HG02852 (cell line): ENCODE data around the gene KCNK10.

Experiments used
- ATAC-seq: cut with Tn5 transposase; IDR thresholded peaks from one replicate; pipeline ENCODE4 v1.9.1; 2021; ENCODE audit warnings: mild to moderate bottlenecking, moderate library complexity; ENCODE audit not compliant: unreplicated experiment

The KCNK10 gene

DNA sequence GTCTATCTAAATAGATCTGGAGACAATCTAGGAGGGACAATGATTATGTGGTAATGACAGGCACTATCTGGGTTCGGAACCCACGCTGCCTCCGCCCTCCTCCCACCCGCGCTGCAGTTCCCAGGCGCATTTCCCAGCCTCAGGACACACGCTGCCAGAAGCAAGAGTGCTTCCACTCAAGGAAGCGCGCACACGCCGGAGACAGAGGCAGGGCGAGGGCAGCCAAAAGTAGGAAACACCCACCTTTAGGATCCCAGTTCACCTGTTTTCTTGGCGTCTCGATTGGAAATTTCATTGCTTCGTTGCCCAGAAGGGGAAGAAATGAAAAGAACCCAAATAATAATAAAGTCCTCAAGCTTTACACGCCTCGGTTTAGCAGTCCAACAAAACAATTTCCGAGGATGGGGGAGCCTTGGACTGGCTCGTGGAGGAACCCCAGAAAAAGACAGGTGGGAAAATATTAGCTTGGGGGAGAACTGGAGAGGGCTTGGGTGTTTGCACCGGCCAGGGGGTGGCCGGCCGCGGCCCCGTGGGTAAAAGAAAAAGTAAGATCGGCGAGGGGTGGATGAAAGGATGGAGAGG, 474 bp downstream of the KCNK10 start:
- ATAC-seq = no peak

DNA sequence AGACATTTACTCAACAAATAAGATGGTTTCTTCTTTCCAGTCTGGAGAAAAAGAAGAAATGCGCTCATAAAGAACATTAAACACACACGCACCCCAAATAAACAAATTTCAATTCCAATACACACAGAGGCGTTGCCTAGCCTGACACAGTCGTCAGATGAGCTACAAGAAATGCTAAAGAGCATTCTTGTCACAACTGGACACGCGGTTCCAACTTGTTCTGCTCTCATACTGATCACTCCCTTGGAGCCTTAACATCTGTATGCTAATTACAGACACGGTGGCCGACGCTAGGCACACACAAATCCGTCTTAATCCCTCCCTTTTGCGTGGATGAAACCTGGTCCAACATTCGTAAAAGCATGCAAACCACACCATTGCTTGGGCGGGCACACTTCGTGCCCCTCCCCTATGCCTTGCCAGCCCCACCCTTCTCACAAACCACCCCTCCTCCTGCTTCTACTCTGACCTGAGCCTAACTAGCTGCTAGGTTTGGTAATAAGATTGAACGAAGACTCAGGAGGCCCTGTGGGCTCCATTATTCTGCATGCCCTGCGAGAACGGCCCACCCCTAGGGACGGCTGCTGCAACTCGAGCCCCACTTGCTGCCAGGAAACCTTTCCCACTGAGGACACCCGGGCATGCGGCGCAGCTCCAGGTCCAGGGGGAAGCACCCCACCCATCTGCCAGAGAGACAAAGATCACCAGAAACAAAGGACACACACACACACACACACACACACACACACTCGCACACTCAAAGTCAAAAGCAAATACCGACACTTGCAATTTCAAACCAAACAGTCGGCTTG, 1.2 kb downstream of the KCNK10 start:
- ATAC-seq = no peak

DNA sequence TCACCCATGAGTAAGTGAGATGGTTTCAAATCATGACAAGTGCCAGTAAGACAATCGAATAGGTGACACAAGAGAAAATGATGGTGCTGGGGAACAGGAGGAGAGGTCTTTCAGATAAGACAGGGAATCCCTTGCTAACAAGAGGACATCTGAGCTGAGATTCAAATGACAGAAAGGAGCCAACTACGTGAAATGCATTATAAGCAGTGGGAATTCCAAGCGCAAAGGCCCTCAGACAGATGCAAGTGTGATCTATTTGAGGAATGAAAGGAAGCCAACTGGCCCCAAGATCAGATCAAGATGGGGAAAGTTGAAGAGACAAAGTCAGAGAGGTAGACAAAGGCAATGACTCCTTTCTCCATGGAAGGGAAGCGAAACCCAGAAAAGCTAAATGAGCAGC, 4.7 kb downstream of the KCNK10 start:
- ATAC-seq = no peak

DNA sequence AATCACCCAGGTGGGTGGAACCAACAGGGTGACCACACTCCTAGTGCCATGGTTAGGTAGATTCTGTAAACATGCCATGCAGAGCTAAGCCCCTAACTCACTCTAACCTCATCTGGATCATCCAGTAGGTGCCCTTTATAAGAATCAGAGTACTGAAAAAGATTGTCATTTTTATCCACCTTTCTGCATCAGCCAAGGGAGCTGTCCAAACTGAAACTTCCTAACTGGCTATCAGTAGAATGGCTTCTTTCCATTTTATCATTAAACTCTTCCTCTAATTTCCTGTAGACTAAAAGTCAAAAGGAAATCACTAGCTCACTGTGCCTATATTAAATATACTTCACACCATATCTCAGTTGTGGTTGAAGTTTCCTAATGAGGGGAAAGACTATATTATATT, 6.5 kb downstream of the KCNK10 start:
- ATAC-seq = no peak

DNA sequence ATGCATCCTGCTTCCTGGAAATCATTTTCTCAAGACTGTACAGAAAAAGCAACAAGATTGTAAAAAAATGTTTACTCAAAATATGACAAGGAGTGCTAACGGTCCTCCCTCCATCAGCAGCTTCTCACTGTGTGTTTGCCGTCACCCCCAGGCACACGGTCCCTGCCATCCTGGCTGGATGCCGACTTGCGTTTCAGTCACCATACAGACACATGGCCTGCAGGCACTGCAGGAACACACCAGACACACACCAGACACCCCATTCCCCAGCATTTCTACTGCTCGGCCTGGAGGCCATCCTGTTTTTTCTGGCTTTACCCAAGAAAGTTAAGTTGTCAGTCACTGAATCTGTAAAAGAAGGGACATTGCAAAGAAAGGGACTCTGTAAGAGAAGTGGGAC, 10.8 kb downstream of the KCNK10 start:
- ATAC-seq = no peak

DNA sequence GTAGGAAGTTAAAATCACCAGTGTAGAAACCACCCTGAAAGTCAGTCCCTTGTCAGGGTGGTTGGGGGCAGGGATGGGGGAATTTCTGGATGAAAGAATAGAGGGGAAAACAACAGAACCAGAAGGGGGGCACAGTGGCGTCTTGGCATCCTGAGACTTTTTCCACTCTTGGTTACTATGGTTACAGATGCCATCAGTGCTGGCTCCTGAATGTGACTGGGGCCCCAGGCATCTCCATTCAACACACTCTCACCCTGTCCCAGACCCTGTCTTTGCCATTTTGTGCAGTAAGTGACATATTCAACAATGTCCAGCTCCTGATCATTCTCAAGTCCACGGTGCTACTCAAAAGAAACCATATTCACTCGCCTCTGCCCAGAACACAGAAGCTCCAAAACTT, 11.3 kb downstream of the KCNK10 start:
- no peak for ATAC-seq

DNA sequence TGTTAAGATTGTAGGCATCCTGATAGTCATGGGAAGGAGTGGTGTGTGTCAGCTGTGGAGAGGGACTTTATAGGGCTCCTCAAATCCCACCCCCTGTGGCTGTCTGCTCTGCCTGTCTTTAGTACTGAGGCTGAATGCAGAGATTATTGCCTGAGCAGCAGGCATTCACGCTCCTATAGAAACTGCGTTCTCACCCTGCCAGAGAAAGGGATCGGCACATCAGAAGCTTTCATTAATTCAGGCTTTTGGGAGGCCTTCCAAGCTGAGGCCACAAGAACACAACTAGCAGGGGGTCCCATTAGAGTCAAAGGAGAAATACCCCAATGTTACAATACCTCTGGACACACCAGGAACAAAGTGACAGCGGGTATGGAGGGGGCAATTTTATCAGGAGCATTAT, 12.6 kb downstream of the KCNK10 start:
- ATAC-seq = no peak

DNA sequence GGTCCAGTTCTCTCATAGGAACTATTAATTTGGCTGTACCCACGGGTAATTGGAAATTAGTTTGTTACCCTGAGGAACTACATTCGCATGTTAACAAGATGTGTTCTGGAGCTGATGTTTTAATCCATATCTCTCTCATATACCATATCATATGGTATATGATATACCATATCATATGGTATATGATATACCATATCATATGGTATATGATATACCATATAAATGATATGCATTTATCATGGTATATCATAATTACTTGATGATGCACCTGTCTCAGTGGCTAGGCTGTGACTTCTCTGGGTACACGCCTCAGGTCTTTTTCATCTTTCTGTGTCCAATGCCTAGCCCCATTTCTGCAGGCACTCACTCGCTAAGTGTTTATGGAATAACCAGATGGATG, 13.0 kb downstream of the KCNK10 start:
- no peak for ATAC-seq

DNA sequence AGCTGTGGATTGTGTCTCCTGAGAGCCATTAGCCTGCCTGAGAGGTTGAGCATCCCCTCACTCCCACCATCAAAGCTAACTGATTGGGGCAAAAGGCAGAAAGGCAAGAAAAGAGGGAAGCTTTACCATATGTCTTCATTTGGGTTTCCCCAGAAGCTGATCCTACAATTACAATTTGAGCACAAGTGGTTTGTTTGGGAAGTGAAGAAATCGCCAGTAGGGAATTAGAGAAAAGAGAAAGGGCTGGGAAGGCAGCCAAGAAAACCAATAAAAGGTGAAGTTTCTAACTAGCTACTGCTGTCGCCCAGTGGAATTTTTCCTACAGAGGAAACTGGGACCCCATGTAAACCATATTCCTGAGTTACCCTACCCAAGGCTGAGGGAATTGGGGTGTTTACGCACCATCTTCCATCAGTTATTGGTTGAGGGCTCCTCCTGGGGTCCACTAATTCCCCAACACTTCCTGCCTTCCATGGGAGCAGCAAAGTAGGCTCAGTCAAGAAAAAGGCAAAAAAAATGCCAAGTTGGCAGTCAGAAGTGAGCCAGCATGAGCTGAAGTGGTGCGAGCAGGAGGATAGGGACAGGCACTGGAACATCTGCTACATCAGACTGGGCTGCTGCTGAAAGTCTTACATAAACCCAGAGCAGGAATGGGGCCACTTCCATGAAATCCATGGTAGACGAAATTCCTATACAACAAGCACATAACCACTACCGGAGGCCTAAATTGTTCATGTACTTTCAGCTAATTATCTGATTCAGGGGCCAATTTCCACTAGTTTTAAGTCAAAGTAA, 17.3 kb downstream of the KCNK10 start:
- ATAC-seq = no peak

DNA sequence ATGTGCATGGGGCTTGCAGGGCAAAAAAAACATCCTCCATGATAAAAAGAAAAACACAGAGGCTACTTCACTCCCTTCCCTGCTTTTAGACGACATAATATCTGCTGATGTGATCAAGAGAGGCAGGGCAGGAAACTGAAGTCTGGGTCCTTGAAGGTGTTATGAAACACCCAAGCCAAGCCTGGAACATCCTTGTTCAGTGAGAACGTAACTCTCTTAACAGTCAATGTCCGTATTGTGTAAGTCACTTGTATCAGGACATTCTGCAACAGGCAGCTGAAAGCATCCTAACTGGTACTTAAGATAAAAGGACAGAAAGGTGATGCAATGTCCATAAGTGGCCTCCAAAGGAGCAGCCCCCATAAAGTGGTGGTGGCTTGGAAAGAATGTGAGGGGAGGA, 20.0 kb downstream of the KCNK10 start:
- ATAC-seq = no peak

DNA sequence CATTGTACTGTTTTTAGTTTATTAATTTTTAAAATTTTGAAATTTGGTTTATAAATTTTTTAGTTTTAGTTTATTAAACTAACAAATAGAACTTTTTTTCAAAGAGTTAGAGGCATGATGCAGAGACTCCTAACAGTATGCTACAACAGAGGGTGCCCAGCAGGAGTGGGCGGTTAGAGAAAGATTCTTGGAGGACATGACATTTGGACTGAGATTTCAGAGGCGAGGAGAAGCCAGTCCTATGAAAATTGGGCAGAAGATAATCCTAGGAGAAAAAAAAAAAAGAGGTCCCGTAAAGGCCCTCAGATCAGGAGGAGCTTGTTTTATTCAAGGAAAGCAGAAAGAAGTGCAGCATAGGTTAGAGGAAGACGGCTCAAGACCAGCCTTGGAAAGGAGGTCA, 21.7 kb downstream of the KCNK10 start:
- ATAC-seq = no peak

DNA sequence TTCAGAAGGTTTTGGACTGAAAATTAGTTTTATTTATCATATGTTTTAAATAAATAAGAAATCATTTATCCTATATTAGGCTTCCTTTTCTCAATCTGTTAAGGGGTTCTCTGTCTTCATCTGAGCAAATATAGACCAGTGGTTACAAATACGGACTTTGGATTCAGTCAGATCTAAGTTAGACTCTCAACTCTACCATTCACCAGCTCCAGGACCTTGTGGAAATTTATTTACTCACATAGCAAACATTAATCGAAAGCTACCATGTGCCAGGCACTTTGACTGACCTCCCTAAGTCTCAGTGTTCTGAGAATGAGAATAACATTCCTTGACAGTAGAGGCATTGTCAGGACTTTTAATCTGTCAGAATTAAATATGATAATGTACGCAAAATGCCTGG, 22.3 kb downstream of the KCNK10 start:
- no peak for ATAC-seq

DNA sequence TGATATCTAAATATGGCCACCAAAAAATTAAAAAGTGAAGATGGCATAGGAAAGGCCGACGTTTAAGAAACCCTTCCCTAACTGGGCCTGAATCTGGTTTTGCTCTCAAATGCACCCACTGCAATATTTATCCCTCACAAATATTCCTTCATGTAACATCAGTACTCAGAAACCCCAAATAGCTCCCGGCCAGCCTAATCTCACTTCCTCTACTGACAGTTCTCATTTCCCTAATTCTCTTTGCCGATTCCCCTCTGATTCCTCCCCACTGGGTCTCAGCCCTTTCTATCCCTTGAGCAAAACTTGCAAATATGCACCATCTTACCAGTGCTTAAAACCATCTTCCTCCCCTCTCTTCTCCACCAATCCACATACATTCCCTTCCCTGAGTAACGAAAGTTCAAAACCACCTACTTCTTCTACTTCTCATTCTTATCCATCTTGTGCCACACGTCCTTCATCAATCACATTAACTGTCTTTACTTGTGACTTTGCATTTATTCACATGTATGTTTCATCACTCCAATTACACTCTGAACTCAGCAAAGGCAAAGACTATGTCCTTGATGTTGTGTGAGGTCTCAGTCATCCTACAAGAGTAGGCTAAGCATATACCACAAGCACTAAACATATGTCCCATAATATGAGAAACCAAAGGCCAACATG, 23.1 kb downstream of the KCNK10 start:
- ATAC-seq = peak; percentile 87

DNA sequence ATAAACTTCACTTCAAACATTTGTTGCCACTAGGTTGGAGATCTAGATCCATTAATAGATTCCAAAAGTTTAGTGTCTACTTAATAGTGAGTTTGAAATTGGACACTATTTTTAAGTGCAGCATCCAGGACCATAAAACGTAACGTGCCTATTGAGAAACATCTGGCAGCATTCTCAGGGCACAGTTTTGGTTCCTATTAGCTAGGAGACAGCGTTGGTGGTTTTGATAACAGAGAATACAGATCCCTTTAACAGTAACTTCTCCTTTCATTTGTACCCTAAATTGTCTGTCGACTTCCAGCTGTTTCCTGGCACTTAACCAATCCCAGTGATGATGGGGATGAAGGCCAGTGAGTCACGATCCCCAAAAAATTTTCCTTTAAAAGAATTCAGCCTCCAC, 25.8 kb downstream of the KCNK10 start:
- no peak for ATAC-seq

DNA sequence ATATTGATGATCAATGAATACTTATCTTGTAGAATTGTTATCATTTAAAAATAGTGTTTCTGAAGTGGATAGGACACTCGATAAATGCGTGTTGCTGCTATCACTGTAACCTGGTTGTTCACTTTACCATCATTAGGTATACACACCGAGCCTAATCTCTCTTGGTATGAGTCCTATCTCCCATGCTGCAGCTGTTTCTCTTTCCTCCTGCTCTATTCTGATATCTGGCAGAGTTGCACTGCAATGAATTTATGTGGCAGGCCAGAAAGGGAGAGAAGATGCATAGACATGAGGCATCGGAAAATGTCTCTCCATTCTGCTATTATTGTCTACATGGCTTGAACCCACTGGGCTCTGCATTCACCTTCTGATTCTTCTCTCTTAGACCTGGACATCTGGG, 26.7 kb downstream of the KCNK10 start:
- no peak for ATAC-seq

DNA sequence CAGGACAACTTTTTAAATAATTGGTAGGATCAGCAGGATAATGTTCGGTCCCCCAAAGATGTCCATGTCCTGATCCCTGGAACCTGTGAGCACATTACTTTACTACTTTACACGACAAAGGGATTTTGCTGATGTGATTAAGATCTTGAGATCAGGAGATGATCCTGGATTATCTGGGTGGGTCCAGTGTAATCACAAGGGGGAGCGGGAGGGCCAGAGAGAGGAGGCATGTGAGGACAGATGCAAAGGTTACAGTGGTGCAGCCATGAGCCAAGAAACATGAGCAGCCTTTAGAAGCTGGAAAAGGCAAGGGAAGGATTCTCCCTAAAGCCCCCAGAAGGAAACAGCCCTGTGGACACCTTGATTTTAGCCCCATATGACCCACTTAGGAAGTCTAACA, 33.1 kb downstream of the KCNK10 start:
- no peak for ATAC-seq

DNA sequence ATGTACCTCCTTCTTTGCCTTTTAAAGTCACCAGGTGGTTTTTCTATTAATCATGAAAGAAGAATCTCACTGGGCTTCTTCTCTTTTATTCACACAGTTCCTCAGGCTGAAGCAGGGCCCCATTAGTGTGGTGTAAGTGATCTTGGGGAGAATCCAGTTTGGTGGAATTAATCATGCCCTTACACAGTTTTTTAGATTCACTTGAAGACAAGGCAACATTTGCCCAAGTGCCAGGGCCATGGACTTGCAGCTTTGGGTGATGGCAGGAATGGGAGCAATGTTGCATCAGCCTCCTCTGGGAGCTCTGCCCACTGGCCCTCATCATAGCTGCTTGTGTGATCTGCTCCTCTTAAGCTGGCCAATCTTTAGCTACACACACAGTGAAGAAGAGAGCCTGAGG, 33.8 kb downstream of the KCNK10 start:
- no peak for ATAC-seq

DNA sequence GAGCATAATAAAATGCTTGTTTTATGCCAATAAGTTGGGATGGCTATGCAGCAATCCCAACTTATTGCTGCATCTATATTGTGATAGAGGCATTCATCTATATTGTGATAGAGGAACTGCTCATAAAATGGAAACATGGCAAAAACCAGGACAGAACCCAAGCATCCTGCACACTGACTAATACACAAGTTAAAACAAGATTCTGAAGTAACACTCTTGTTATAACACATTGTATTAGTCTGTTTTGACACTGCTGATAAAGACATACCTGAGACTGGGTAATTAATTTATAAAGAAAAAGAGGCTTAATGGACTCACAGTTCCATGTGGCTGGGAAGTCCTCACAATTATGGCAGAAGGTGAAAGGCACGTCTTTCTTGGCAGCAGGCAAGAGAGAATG, 36.8 kb downstream of the KCNK10 start:
- ATAC-seq = no peak

DNA sequence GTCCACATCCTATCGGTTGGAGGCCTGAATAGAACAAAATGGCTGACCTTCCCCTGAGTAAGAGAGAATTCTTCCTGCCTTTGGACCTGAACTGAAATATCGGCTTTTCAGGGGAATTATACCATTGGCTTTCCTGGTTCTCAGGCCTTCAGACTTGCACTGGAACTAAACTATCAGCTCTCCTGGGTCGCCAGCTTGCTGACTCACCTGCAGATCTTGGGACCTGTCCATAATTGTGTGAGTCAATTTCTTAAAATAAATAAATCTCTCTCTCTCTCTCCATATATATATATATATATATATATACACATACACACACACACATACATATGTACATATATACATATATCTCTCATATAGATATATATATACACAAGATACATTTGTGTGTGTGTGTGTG, 41.6 kb downstream of the KCNK10 start:
- ATAC-seq = no peak

DNA sequence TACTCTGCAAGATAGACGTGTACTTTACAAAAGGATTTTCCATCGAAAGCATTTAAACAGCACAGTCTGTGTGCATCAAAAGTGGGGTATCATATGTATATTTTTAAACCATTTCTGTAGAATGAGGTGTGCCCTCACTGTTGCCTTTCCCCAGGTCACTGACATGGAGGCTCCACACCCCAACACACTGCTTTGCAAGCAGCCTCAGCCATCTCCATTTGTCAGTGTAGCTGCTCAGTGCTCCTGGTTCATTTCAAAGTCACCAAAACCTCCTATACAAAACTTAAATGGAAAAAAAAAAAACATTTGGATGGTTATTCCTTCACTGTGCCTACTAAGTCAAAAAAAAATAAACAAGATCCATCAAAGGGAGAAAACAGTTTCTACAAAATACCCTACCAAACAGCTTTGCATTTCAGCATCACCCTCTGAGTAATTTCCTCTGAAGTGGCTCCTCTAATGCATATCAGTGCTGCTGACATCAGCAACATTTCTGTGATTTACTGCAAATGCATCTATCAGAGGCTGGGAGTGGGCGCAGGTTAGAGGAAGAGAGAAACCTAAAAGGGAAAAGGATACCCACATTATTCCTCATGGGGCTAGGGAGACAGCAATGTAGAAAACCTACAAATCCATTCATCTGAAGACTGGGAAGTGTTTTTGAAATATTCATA, 46.0 kb downstream of the KCNK10 start:
- no peak for ATAC-seq
